Astrocyte (in vitro differentiated cells and primary cell): Measurements from ENCODE around the gene RBFOX2. TPM values are rescaled to one million over a fixed set of nuclear protein-coding genes. Genes with fewer than 3 reads are reported as not detected.
A peak's percentile ranks its signal among the peaks of the same experiment; 100 is the strongest.

Experiments
- DNase-seq: peaks from one replicate; pipeline ENCODE4 v3.0.0-alpha.2; 2010; ENCODE audit warnings: low read depth
- FAIRE-seq: peaks from 2 replicates; lab custom pipeline; 2011; peaks lifted over from hg19 to GRCh38; lab: Jason Lieb, UNC
- H2AFZ ChIP-seq: 2 replicates; pipeline ENCODE4 v1.6.0; 2012; ENCODE audit warnings: low read depth, low read length, inconsistent platforms
- H3K27ac ChIP-seq: 2 replicates; pipeline ENCODE4 v1.5.1; 2011; ENCODE audit warnings: low read depth, low read length, inconsistent platforms
- H3K27me3 ChIP-seq: 2 replicates; pipeline ENCODE4 v1.6.0; 2011; ENCODE audit warnings: low read length, inconsistent platforms; ENCODE audit not compliant: insufficient read depth
- H3K36me3 ChIP-seq: 2 replicates; pipeline ENCODE4 v1.5.1; 2011; ENCODE audit warnings: low read length, inconsistent platforms; ENCODE audit not compliant: insufficient read depth
- H3K4me1 ChIP-seq: 2 replicates; pipeline ENCODE4 v1.5.1; 2011; ENCODE audit warnings: low read length, inconsistent platforms; ENCODE audit not compliant: insufficient read depth
- H3K4me2 ChIP-seq: 2 replicates; pipeline ENCODE4 v1.6.0; 2012; ENCODE audit warnings: low read length, inconsistent platforms
- H3K4me3 ChIP-seq: 2 replicates; pipeline ENCODE4 v1.5.1; 2011; ENCODE audit warnings: low read depth, mild to moderate bottlenecking, low read length, inconsistent platforms; ENCODE audit not compliant: insufficient read depth
- H3K79me2 ChIP-seq: 2 replicates; pipeline ENCODE4 v1.6.0; 2012; ENCODE audit warnings: mild to moderate bottlenecking, low read length, inconsistent platforms; ENCODE audit not compliant: insufficient read depth
- H3K9ac ChIP-seq: 2 replicates; pipeline ENCODE4 v1.6.0; 2012; ENCODE audit warnings: mild to moderate bottlenecking, low read length, inconsistent platforms
- H3K9me3 ChIP-seq: 2 replicates; pipeline ENCODE4 v1.5.1; 2012; ENCODE audit warnings: low read depth, mild to moderate bottlenecking, low read length, inconsistent platforms; ENCODE audit not compliant: insufficient read depth
- H4K20me1 ChIP-seq: 2 replicates; pipeline ENCODE4 v1.6.0; 2012; ENCODE audit warnings: low read length, inconsistent platforms; ENCODE audit not compliant: insufficient read depth
- H3K27ac Mint-ChIP-seq: one replicate; pipeline ENCODE4 v1.8.0; 2021; ENCODE audit warnings: mild to moderate bottlenecking, mixed read lengths; ENCODE audit not compliant: unreplicated experiment
- H3K27me3 Mint-ChIP-seq: one replicate; pipeline ENCODE4 v1.8.0; 2021; ENCODE audit warnings: low read depth, mixed read lengths; ENCODE audit not compliant: unreplicated experiment
- H3K36me3 Mint-ChIP-seq: one replicate; pipeline ENCODE4 v1.8.0; 2021; ENCODE audit warnings: low read depth, mixed read lengths; ENCODE audit not compliant: unreplicated experiment
- H3K4me1 Mint-ChIP-seq: one replicate; pipeline ENCODE4 v1.8.0; 2021; ENCODE audit warnings: low read depth, mixed read lengths; ENCODE audit not compliant: unreplicated experiment
- H3K4me3 Mint-ChIP-seq: one replicate; pipeline ENCODE4 v1.8.0; 2021; ENCODE audit warnings: mild to moderate bottlenecking, moderate library complexity, mixed read lengths; ENCODE audit not compliant: unreplicated experiment
- H3K9me3 Mint-ChIP-seq: one replicate; pipeline ENCODE4 v1.8.0; 2021; ENCODE audit warnings: mild to moderate bottlenecking, mixed read lengths; ENCODE audit not compliant: unreplicated experiment
- CTCF ChIP-seq: IDR thresholded peaks from 2 replicates; pipeline ENCODE4 v1.5.1; 2011; ENCODE audit warnings: low read depth, mild to moderate bottlenecking, inconsistent platforms, low read length, moderate library complexity; ENCODE audit not compliant: insufficient read depth
- EZH2 ChIP-seq: IDR thresholded peaks from 2 replicates; pipeline ENCODE4 v1.6.1; 2012; ENCODE audit warnings: mild to moderate bottlenecking, low read length, inconsistent platforms; ENCODE audit not compliant: insufficient read depth
- total RNA-seq: library from RNA; stranded (reverse); gene quantifications from 2 replicates; pipeline ENCODE4 v1.2.1, GENCODE V29; 2021

Gene RBFOX2
- total RNA-seq, 1 donor from 2014 or later: 169 TPM

GRCh38 chr22:35743326-35743860 is 285.2 kb downstream of the RBFOX2 start:
- Mint-ChIP-seq H3K27ac (peak overlapping the region; percentile 70), H3K27me3 (no peaks in the 10 kb centered on the region), H3K4me3 (no peak overlapping the region), H3K9me3 (no peaks in the 10 kb centered on the region), H3K36me3 (peaks cover 13% of the 10 kb centered on the region), H3K4me1 (peaks cover 33% of the 10 kb centered on the region)
- Histone ChIP-seq H3K4me3 (no peak overlapping the region), H3K27ac (peak overlapping the region; percentile 93), H4K20me1 (peaks cover 28% of the 10 kb centered on the region), H3K4me1 (peaks cover 36% of the 10 kb centered on the region), H3K9ac (peak overlapping the region; percentile 44), H2AFZ (no peak overlapping the region), H3K4me2 (peak overlapping the region; percentile 74), H3K9me3 (no peaks in the 10 kb centered on the region), H3K79me2 (no peaks in the 10 kb centered on the region), H3K36me3 (peaks cover 30% of the 10 kb centered on the region), H3K27me3 (no peaks in the 10 kb centered on the region)
- FAIRE-seq (no peak), DNase-seq (no peak)
- TF ChIP-seq EZH2 (no peak), CTCF (no peak)

- Histone ChIP-seq H3K4me2 (peak overlapping the region; percentile 74), H2AFZ (no peak overlapping the region), H3K4me3 (peak overlapping the region; percentile 9), H3K79me2 (no peaks in the 10 kb centered on the region), H4K20me1 (peaks cover 28% of the 10 kb centered on the region), H3K9me3 (no peaks in the 10 kb centered on the region), H3K4me1 (peaks cover 33% of the 10 kb centered on the region), H3K27me3 (no peaks in the 10 kb centered on the region), H3K36me3 (peaks cover 30% of the 10 kb centered on the region), H3K9ac (peak overlapping the region; percentile 79), H3K27ac (peak overlapping the region; percentile 93)
- H3K27ac Mint-ChIP-seq: peak overlapping the region; percentile 70
- H3K4me3 Mint-ChIP-seq: peak overlapping the region; percentile 27
- peaks cover 30% of the 10 kb centered on the region for H3K4me1 Mint-ChIP-seq
- peak; percentile 93 for FAIRE-seq
- DNase-seq: peak; percentile 85
- no peaks in the 10 kb centered on the region for H3K27me3 Mint-ChIP-seq
- no peaks in the 10 kb centered on the region for H3K9me3 Mint-ChIP-seq
- peaks cover 21% of the 10 kb centered on the region for H3K36me3 Mint-ChIP-seq
- TF ChIP-seq CTCF: no peak
- no peak for TF ChIP-seq EZH2
Observed at GRCh38 chr22:35742342-35743100, 286.1 kb downstream of the RBFOX2 start.

GRCh38 chr22:35740616-35741015 is 288.0 kb downstream of the RBFOX2 start:
- Histone ChIP-seq H3K9me3 (no peaks in the 10 kb centered on the region), H2AFZ (no peak overlapping the region), H3K4me3 (no peak overlapping the region), H3K4me2 (no peak overlapping the region), H3K27ac (no peak overlapping the region), H3K4me1 (peaks cover 26% of the 10 kb centered on the region), H3K79me2 (no peaks in the 10 kb centered on the region), H3K27me3 (no peaks in the 10 kb centered on the region), H4K20me1 (peaks cover 21% of the 10 kb centered on the region), H3K9ac (no peak overlapping the region), H3K36me3 (peaks cover 22% of the 10 kb centered on the region)
- no peak for FAIRE-seq
- Mint-ChIP-seq H3K27ac (no peak overlapping the region), H3K4me1 (peaks cover 25% of the 10 kb centered on the region), H3K4me3 (no peak overlapping the region), H3K27me3 (no peaks in the 10 kb centered on the region), H3K9me3 (no peaks in the 10 kb centered on the region), H3K36me3 (peaks cover 26% of the 10 kb centered on the region)
- DNase-seq: no peak
- TF ChIP-seq EZH2: no peak
- TF ChIP-seq CTCF: no peak
